Retinal pigment epithelial cell (primary cell): ENCODE measurements around the gene ASXL1.
"Not testable (repeated sequence)": the region's sequence is repeated elsewhere in the genome, so short reads cannot be mapped to it uniquely, and the experiment has no call there.

Experiments
- DNase-seq: peaks from one replicate; pipeline ENCODE4 v3.0.0-alpha.2; 2010; ENCODE audit warnings: low read depth
- H3K4me3 ChIP-seq: 2 replicates; pipeline ENCODE4 v1.5.1; 2011; ENCODE audit warnings: mild to moderate bottlenecking, low read length, control low read depth, moderate library complexity
- TF ChIP-seq, protein P1 (sequence below): conservative IDR thresholded peaks from 2 replicates; pipeline ENCODE4 v1.5.1; 2011; ENCODE audit warnings: low read depth, low read length, control low read depth, inconsistent platforms

Gene ASXL1

DNA sequence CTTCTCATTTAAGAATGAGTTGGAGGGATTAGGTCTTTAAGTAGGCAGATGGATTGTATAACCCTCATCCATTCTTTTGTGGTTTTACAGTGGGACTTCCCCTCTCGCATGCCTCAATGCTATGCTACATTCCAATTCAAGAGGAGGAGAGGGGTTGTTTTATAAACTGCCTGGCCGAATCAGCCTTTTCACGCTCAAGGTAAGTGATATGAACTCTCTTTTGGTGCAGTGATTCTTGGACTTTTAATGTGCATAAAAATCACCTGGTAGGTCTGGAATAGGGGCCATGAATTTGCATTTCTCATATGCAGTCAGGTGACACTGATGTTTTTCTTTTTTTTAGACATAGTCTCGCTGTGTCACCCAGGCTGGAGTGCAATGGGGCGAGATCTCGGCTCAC, 10.8 kb downstream of the ASXL1 start:
- H3K4me3 ChIP-seq, result no peak overlapping the region
- DNase-seq, result no peak
- TF ChIP-seq, protein P1, sequence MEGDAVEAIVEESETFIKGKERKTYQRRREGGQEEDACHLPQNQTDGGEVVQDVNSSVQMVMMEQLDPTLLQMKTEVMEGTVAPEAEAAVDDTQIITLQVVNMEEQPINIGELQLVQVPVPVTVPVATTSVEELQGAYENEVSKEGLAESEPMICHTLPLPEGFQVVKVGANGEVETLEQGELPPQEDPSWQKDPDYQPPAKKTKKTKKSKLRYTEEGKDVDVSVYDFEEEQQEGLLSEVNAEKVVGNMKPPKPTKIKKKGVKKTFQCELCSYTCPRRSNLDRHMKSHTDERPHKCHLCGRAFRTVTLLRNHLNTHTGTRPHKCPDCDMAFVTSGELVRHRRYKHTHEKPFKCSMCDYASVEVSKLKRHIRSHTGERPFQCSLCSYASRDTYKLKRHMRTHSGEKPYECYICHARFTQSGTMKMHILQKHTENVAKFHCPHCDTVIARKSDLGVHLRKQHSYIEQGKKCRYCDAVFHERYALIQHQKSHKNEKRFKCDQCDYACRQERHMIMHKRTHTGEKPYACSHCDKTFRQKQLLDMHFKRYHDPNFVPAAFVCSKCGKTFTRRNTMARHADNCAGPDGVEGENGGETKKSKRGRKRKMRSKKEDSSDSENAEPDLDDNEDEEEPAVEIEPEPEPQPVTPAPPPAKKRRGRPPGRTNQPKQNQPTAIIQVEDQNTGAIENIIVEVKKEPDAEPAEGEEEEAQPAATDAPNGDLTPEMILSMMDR, result no peak

DNA sequence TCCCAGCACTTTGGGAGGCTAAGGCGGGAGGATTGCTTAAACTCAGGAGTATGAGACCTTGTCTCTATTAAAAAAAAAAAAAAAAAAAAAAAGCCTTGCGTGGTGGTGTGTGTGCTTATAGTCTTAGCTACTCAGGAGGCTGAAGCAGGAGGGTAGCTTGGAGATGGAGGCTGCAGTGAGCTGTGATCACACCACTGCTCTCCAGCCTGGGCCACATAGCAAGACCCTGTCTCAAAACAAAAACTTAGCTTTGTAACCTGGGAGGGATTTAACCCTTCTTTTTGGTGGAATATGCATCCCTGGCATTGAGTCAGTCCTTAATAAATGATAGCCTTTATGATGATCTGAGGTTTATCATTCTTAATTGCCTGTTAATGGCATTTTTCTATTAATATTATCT, 12.8 kb downstream of the ASXL1 start:
- no peak overlapping the region for H3K4me3 ChIP-seq

GRCh38 chr20:32378461-32378860, 20.3 kb downstream of the ASXL1 start:
- TF ChIP-seq, protein P1, result no peak
- DNase-seq, result no peak
- H3K4me3 ChIP-seq, result no peak overlapping the region

More for the DNA sequence above, 12.8 kb downstream of the ASXL1 start:
- DNase-seq, result no peak
- TF ChIP-seq, protein P1, result no peak

DNA sequence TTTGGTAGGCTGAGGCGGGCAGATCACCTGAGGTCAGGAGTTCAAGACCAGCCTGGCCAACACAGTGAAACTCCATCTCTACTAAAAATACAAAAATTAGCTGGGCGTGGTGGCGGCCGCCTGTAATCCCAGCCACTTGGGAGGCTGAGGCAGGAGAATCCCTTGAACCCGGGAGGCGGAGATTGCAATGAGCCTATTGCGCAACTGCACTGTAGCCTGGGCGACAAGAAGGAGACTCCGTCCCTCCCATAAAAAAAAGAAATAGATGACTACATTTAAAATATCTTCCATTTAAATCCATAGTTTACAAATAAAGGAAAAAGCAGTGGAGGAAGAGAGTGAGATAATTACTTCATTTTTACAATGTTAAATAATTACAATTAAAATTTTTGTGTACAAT, 21.9 kb downstream of the ASXL1 start:
- not testable (repeated sequence) for H3K4me3 ChIP-seq

DNA sequence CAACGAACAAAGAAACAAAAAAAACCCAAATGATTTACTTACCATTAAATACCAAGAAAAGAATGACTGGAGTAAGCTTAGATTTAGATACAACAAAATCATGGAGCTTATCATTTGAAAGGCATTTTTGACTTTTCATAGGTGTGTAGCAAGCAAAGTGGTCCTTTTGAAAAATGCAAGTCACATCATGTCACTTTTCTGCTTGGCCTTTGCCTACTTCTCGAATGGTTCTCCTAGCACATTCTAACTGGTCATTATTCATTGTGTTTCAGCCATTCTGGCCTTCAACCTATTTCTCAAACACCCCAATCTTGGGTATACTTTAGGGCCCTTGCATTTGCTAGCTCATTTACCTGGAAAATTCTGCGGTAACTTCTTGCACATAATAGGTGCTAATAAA, 22.6 kb downstream of the ASXL1 start:
- TF ChIP-seq, protein P1, result no peak
- no peak overlapping the region for H3K4me3 ChIP-seq
- DNase-seq, result no peak

More for the DNA sequence above, 21.9 kb downstream of the ASXL1 start:
- DNase-seq, result not testable (repeated sequence)

DNA sequence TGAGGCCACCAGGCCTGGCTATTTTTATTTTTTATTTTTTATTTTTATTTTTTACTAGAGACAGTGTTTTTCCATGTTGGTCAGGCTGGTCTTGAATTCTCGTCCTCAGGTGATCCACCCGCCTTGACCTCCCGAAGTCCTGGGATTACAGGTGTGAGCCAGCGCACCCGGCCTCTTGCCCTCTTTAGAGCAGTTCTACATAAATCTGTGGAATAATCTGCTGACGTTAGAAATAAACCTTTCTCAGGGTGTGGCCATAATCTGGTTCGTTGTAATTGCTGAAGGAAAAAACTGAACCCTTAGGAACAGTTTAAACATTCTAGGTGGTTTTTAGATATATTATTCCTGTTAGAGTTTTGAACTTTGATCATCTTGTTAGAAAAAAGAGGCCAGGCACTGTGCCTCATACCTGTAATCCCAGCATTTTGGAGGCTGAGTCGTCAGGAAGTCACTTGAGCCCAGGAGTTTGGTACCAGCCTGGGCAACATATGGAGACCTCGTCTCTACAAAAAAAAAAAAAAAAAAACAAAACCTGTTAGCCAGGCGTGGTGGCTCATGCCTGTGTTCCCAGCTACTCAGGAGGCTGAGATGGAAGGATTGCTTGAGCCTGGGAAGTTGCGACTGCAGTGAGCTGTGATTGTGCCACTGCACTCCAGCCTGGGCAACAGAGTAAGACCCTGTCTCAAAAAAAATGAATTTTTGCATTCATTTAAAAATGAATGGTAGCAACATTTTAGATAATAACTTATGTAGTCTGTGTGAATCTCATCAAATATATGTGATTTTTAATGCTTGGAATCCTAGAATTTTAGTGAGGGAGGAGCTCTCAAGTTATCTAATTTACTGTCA, 24.2 kb downstream of the ASXL1 start:
- TF ChIP-seq, protein P1, result no peak
- DNase-seq, result no peak
- H3K4me3 ChIP-seq, result no peak overlapping the region

GRCh38 chr20:32383441-32383840, 25.3 kb downstream of the ASXL1 start:
- not testable (repeated sequence) for DNase-seq, H3K4me3 ChIP-seq

DNA sequence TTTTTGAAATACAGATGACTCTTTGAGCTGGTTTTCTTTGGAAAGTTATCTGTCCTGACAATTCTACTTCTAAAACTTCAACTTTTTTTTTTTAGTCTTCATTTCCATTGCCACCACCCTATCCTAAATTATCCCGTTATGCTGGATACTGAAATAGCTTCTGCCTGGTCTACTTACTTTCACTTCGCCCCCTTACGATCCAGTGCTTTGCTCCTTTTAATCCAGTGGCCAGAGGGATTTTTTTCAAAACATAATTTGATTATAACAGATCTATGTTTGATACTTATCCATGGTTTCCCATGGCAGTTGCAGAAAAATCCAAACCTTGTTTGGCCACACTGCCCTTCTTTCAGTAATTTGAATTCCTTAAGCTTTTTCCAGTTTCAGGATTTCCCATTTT, 27.4 kb downstream of the ASXL1 start:
- no peak overlapping the region for H3K4me3 ChIP-seq
- DNase-seq, result no peak
- TF ChIP-seq, protein P1, result no peak
